Panc1 (cell line): ENCODE results near the gene ATP2B2. TPM values are rescaled to one million over a fixed set of nuclear protein-coding genes. Genes with fewer than 3 reads are reported as not detected.

Experiments
- ATAC-seq: fragments of 200-7000 bp; cut with Tn5 transposase; 2 replicates; pipeline ENCODE4 v1.9.1; 2020; ENCODE audit warnings: mild to moderate bottlenecking, moderate library complexity
- BruUV-seq: library from RNA; stranded (reverse); fragments of 400-500 nt; replicated peaks from 2 replicates; lab custom pipeline; 2021; lab: Mats Ljungman, UMichigan
- CTCF ChIA-PET: fragments of 300-600 bp; sonication (Branson Sonifier 250); formaldehyde crosslinking; loops from one replicate; lab custom pipeline; 2022; ENCODE audit warnings: antibody characterized with exemption; lab: Charles Lee
- POLR2A ChIA-PET: fragments of 300-600 bp; sonication (Branson Sonifier 250); formaldehyde crosslinking; loops from one replicate; lab custom pipeline; 2022; ENCODE audit warnings: antibody characterized with exemption; lab: Charles Lee
- DNase-seq: peaks from one replicate; pipeline ENCODE4 v3.0.0-alpha.2; 2010; ENCODE audit warnings: low read depth, low spot score
- H3K27ac ChIP-seq: 2 replicates; pipeline ENCODE4 v1.5.1; 2011; ENCODE audit warnings: mild to moderate bottlenecking, low read length, inconsistent platforms
- H3K27me3 ChIP-seq: fragments of 200-500 bp; sonication (Bioruptor generic); 2 replicates; pipeline ENCODE4 v1.6.0; 2014; ENCODE audit warnings: low read length, inconsistent platforms; ENCODE audit not compliant: control insufficient read depth, insufficient read depth
- H3K36me3 ChIP-seq: fragments of 200-500 bp; sonication (Bioruptor generic); 2 replicates; pipeline ENCODE4 v1.5.1; 2014; ENCODE audit warnings: inconsistent platforms, mild to moderate bottlenecking, low read length, moderate library complexity; ENCODE audit not compliant: control insufficient read depth, insufficient read depth
- H3K4me1 ChIP-seq: 2 replicates; pipeline ENCODE4 v1.5.1; 2011; ENCODE audit warnings: inconsistent platforms, mild to moderate bottlenecking, low read length, moderate library complexity; ENCODE audit not compliant: control insufficient read depth, insufficient read depth
- H3K4me3 ChIP-seq, 2 experiments: 2 replicates each; pipeline ENCODE4 v1.5.1; 2011 to 2012; ENCODE audit warnings: low read depth in 2 of 2, low read length in 2 of 2, mild to moderate bottlenecking in 2 of 2, inconsistent platforms in 1 of 2, moderate library complexity in 1 of 2
- H3K9me3 ChIP-seq: fragments of 200-500 bp; sonication (Bioruptor generic); 2 replicates; pipeline ENCODE4 v1.5.1; 2014; ENCODE audit warnings: low read depth, mild to moderate bottlenecking, inconsistent platforms, low read length, moderate library complexity; ENCODE audit not compliant: control insufficient read depth, insufficient read depth
- POLR2AphosphoS5 ChIP-seq: IDR thresholded peaks from 2 replicates; pipeline ENCODE4 v1.6.1; 2012; ENCODE audit warnings: mild to moderate bottlenecking, low read depth, low read length, moderate library complexity
- REST ChIP-seq, 2 experiments: IDR thresholded peaks; 2 replicates each; pipeline ENCODE4 v1.6.1; 2011 to 2012; ENCODE audit warnings: low read depth in 2 of 2, control low read depth in 1 of 2, low read length in 1 of 2, mild to moderate bottlenecking in 1 of 2, moderate library complexity in 1 of 2; ENCODE audit not compliant: insufficient read depth in 1 of 2
- SIN3A ChIP-seq: IDR thresholded peaks from 2 replicates; pipeline ENCODE4 v1.6.1; 2012; ENCODE audit warnings: low read depth, mild to moderate bottlenecking, low read length, moderate library complexity, borderline replicate concordance; ENCODE audit not compliant: insufficient read depth
- TCF7L2 ChIP-seq: IDR thresholded peaks from 2 replicates; pipeline ENCODE4 v1.6.1; 2011; ENCODE audit warnings: mild to moderate bottlenecking, low read depth, low read length, inconsistent platforms
- in situ Hi-C: cut with HindIII; loops from 2 replicates; pipeline ENCODE4 v1.10.0; 2016; ENCODE audit warnings: low sequenced_read_pairs, low pct_unique_long_range_greater_than_20kb
- intact Hi-C: fragments of 100-400 bp; cut with micrococcal nuclease; formaldehyde crosslinking; loops from one replicate; pipeline ENCODE4 v1.10.0; 2022; ENCODE audit not compliant: unreplicated experiment
- total RNA-seq: library from RNA; stranded (reverse); gene quantifications from one replicate; pipeline ENCODE4 v1.2.1, GENCODE V29; 2021; ENCODE audit not compliant: unreplicated experiment
- TF ChIP-seq, protein P1 (sequence below): fragments of 450-650 bp; IDR thresholded peaks from 2 replicates; pipeline ENCODE4 v1.5.1; 2017; ENCODE audit warnings: mild to moderate bottlenecking

ATP2B2 gene
- total RNA-seq, 1 experiment from 2014 or later, result not detected

DNA sequence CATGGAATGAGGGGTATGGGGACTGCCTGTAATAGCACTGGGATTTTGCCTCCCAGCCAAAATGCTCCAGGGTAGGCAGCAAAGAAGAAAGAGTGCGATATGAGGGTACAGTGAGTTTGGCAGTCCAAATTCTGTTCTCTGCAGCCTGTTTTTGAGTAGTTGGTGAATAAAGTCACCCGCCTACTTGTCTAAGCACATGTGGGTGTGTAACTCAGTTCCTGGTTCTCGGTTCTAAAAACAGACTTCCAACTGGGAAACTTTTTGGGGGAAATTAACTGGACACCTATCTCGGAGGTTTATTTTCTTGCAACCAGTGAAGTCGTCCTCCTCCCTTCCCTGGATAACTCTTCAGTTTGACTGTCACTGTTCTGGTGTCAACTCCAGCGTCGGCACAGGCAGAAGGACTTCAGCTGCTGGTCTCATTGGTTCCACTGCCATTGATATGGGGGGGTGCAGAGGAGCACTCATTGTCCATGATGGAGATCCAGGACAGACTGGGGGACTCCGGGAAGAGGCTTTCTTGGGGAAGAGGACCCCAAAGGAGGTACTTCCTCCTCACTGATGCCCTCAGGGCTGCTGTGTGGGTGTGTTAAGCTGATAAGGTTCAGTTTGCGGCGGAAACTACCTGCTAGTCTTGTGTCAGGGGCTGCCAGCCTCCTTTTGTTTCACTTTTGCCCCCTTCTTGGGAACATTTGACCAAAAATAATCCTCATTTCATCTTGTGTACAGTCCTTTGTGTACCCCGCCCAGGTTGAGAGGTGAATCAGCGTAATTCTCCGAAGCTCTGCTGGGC, 225.8 kb downstream of the ATP2B2 start:
- DNase-seq (no peak), ATAC-seq (no peak)
- Histone ChIP-seq H3K4me3 (no peak overlapping the region), H3K27ac (no peak overlapping the region), H3K27me3 (no peaks in the 10 kb centered on the region), H3K4me1 (no peaks in the 10 kb centered on the region), H3K36me3 (peaks cover 6% of the 10 kb centered on the region; the same call in 1 of the 2 replicates), H3K9me3 (no peaks in the 10 kb centered on the region)
- intact Hi-C loops, result no loop called here
- POLR2A ChIA-PET, result no interaction called here
- in situ Hi-C loops, result no loop called here
- TF ChIP-seq POLR2AphosphoS5 (no peak), REST (IDR thresholded peaks at IDR 0.05; ENCODE audit: insufficient read depth in 1 of 2, low read depth in 2 of 2, low read length in 1 of 2) (no peak), SIN3A (no peak), TCF7L2 (no peak)
- TF ChIP-seq, protein P1, sequence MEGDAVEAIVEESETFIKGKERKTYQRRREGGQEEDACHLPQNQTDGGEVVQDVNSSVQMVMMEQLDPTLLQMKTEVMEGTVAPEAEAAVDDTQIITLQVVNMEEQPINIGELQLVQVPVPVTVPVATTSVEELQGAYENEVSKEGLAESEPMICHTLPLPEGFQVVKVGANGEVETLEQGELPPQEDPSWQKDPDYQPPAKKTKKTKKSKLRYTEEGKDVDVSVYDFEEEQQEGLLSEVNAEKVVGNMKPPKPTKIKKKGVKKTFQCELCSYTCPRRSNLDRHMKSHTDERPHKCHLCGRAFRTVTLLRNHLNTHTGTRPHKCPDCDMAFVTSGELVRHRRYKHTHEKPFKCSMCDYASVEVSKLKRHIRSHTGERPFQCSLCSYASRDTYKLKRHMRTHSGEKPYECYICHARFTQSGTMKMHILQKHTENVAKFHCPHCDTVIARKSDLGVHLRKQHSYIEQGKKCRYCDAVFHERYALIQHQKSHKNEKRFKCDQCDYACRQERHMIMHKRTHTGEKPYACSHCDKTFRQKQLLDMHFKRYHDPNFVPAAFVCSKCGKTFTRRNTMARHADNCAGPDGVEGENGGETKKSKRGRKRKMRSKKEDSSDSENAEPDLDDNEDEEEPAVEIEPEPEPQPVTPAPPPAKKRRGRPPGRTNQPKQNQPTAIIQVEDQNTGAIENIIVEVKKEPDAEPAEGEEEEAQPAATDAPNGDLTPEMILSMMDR, result no peak
- CTCF ChIA-PET, result no interaction called here
- no TSS peak for BruUV-seq

GRCh38 chr3:10278501-10278900, 226.9 kb downstream of the ATP2B2 start:
- DNase-seq, result no peak
- Histone ChIP-seq H3K36me3 (peaks cover 6% of the 10 kb centered on the region; the same call in 1 of the 2 replicates), H3K4me3 (no peak overlapping the region), H3K9me3 (no peaks in the 10 kb centered on the region), H3K27ac (no peak overlapping the region), H3K4me1 (no peaks in the 10 kb centered on the region), H3K27me3 (no peaks in the 10 kb centered on the region)
- no peak for TF ChIP-seq REST (IDR thresholded peaks at IDR 0.05; ENCODE audit: insufficient read depth in 1 of 2, low read depth in 2 of 2, low read length in 1 of 2)
- TF ChIP-seq TCF7L2, result no peak
- TF ChIP-seq, protein P1, result no peak
- no peak for TF ChIP-seq SIN3A
- TF ChIP-seq POLR2AphosphoS5, result no peak
- ATAC-seq, result no peak
- no TSS peak for BruUV-seq
- POLR2A ChIA-PET, result no interaction called here
- CTCF ChIA-PET, result no interaction called here
- intact Hi-C loops, result no loop called here
- in situ Hi-C loops, result no loop called here
